ENCODE measurements around the gene SLC25A53. TPM values are rescaled to one million over a fixed set of nuclear protein-coding genes. Genes with fewer than 3 reads are reported as not detected.
A peak's percentile ranks its signal among the peaks of the same experiment; 100 is the strongest.

SLC25A53 gene
- total RNA-seq: 1 to 10 TPM; 3.2 to 4.4 (median 4.2) TPM

DNA sequence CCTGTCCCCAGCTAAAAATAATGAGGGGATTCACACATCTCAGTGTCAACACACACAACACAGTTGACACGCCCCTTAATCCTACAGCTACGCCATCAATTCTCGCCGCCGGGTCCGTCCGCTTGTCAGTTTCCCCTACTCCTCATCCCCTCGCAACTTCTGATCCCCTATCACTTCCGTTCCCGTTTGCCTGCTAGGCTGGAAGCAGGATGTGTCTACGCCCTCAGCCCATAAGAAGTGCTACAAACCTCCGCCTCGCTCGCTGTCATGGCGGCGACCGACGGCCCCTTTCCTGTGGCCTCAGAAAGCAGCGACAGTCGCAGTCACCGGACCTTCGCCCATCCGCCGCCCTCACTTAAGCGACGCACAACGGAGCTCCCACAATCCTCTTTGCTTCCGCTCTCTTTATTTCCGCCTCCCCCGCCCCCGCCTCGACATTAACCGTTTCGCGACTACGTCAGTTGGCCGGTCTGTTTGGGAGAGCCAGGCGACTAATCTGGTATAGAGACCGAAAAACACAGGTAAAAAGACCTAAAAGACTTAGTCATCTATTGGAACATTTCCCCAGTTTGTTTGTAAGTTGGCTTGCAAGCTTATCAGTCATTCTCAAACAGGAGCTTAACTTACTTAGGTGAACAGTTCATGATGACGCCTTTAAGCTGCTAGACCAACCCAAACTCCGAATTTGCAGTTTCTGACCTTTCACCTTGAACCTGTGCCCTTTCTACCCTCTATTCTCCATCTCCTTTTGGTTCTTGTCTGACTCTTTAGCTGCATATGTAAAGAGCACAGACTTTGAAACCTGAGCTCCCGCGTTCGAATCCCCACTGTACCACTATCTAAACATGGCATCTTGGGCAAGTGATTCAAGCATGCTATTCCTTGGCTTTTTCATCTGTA is at the start of gene SLC25A53:
SLC25A53 (minus strand) TSS at position 380 of the 900 bp plus-strand sequence. CDS start 51,752 bp downstream, outside the sequence.
- ATAC-seq (peak; percentile 87), DNase-seq (peak; percentile 55)
- H3K4me3 Mint-ChIP-seq: peak within 1 kb of the TSS; percentile 98
- no peaks in the 10 kb centered on the region for H3K36me3 Mint-ChIP-seq (ENCODE audit: insufficient read depth)
- H3K4me1 Mint-ChIP-seq (ENCODE audit: low read depth): peaks cover 10% of the 10 kb centered on the region
- no peaks in the 10 kb centered on the region for H3K9me3 Mint-ChIP-seq
- H3K27me3 Mint-ChIP-seq (ENCODE audit: low read depth): no peaks in the 10 kb centered on the region

DNA sequence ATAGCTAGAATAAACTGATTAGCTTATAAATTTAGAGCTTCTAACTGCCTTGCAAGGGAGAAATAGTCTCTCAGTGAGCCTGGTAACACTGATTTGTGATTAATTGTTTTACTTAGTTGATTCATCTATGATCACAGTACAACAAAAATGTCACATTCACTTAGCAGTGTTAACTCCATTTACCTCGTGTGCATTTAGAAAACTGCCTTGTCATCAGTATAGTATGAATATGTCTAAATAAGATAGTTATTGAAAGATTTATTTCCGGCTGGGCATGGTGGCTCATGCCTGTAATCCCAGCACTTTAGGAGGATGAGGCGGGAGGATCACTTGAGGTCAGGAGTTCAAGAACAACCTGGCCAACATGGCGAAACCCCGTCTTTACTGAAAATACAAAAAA is 48.7 kb upstream of the SLC25A53 start:
- no peaks in the 10 kb centered on the region for H3K4me1 Mint-ChIP-seq (ENCODE audit: low read depth)

GRCh38 chrX:104195489-104196084 is 38.8 kb upstream of the SLC25A53 start:
- Mint-ChIP-seq H3K9me3 (no peaks in the 10 kb centered on the region), H3K4me3 (no peak overlapping the region), H3K36me3 (ENCODE audit: insufficient read depth) (peaks cover 7% of the 10 kb centered on the region), H3K27me3 (ENCODE audit: low read depth) (no peaks in the 10 kb centered on the region), H3K4me1 (ENCODE audit: low read depth) (peaks cover 4% of the 10 kb centered on the region)
- DNase-seq (no peak), ATAC-seq (peak in 1 of 2 donors; percentile 50)

More for the DNA sequence above, 48.7 kb upstream of the SLC25A53 start:
- H3K9me3 Mint-ChIP-seq: no peaks in the 10 kb centered on the region
- no peak for ATAC-seq
- no peak for DNase-seq
- no peak overlapping the region for H3K4me3 Mint-ChIP-seq
- no peaks in the 10 kb centered on the region for H3K27me3 Mint-ChIP-seq (ENCODE audit: low read depth)
- peaks cover 1% of the 10 kb centered on the region for H3K36me3 Mint-ChIP-seq (ENCODE audit: insufficient read depth)

- H3K27me3 Mint-ChIP-seq (ENCODE audit: low read depth): no peaks in the 10 kb centered on the region
- ATAC-seq: peak in 1 of 2 donors; percentile 59
Measured at GRCh38 chrX:104195013-104195412, 38.2 kb upstream of the SLC25A53 start.

GRCh38 chrX:104193485-104193884 is 36.7 kb upstream of the SLC25A53 start:
- peaks cover 4% of the 10 kb centered on the region for H3K4me1 Mint-ChIP-seq (ENCODE audit: low read depth)
- no peak for ATAC-seq
- H3K9me3 Mint-ChIP-seq: no peaks in the 10 kb centered on the region
- peaks cover 9% of the 10 kb centered on the region for H3K36me3 Mint-ChIP-seq (ENCODE audit: insufficient read depth)
- no peak for DNase-seq
- no peaks in the 10 kb centered on the region for H3K27me3 Mint-ChIP-seq (ENCODE audit: low read depth)
- no peak overlapping the region for H3K4me3 Mint-ChIP-seq

More at GRCh38 chrX:104195013-104195412, 38.2 kb upstream of the SLC25A53 start:
- peaks cover 9% of the 10 kb centered on the region for H3K36me3 Mint-ChIP-seq (ENCODE audit: insufficient read depth)
- DNase-seq: no peak
- peaks cover 4% of the 10 kb centered on the region for H3K4me1 Mint-ChIP-seq (ENCODE audit: low read depth)
- no peaks in the 10 kb centered on the region for H3K9me3 Mint-ChIP-seq
- H3K4me3 Mint-ChIP-seq: no peak overlapping the region

GRCh38 chrX:104189837-104190236 is 33.0 kb upstream of the SLC25A53 start:
- H3K4me3 Mint-ChIP-seq: no peak overlapping the region
- peaks cover under 1% of the 10 kb centered on the region for H3K4me1 Mint-ChIP-seq (ENCODE audit: low read depth)
- H3K9me3 Mint-ChIP-seq: no peaks in the 10 kb centered on the region
- no peaks in the 10 kb centered on the region for H3K27me3 Mint-ChIP-seq (ENCODE audit: low read depth)
- ATAC-seq (peak in 1 of 2 donors; percentile 41), DNase-seq (no peak)
- peaks cover 15% of the 10 kb centered on the region for H3K36me3 Mint-ChIP-seq (ENCODE audit: insufficient read depth)

GRCh38 chrX:104187931-104188330 is 31.1 kb upstream of the SLC25A53 start:
- Mint-ChIP-seq H3K36me3 (ENCODE audit: insufficient read depth) (peaks cover 15% of the 10 kb centered on the region), H3K9me3 (no peaks in the 10 kb centered on the region), H3K27me3 (ENCODE audit: low read depth) (no peaks in the 10 kb centered on the region), H3K4me3 (no peak overlapping the region), H3K4me1 (ENCODE audit: low read depth) (peaks cover 8% of the 10 kb centered on the region)
- DNase-seq (no peak), ATAC-seq (no peak)

GRCh38 chrX:104183685-104184084 is 26.9 kb upstream of the SLC25A53 start:
- ATAC-seq (peak; percentile 37 to 69), DNase-seq (no peak)
- no peaks in the 10 kb centered on the region for H3K27me3 Mint-ChIP-seq (ENCODE audit: low read depth)
- no peak overlapping the region for H3K4me3 Mint-ChIP-seq
- H3K36me3 Mint-ChIP-seq (ENCODE audit: insufficient read depth): peaks cover 11% of the 10 kb centered on the region
- H3K4me1 Mint-ChIP-seq (ENCODE audit: low read depth): peaks cover 19% of the 10 kb centered on the region
- H3K9me3 Mint-ChIP-seq: no peaks in the 10 kb centered on the region

GRCh38 chrX:104173841-104174240 is 17.0 kb upstream of the SLC25A53 start:
- Mint-ChIP-seq H3K36me3 (ENCODE audit: insufficient read depth) (peaks cover 11% of the 10 kb centered on the region), H3K4me3 (no peak overlapping the region), H3K9me3 (no peaks in the 10 kb centered on the region), H3K27me3 (ENCODE audit: low read depth) (no peaks in the 10 kb centered on the region), H3K4me1 (ENCODE audit: low read depth) (peaks cover 13% of the 10 kb centered on the region)
- ATAC-seq (no peak), DNase-seq (no peak)

- peaks cover 7% of the 10 kb centered on the region for H3K36me3 Mint-ChIP-seq (ENCODE audit: insufficient read depth)
- H3K27me3 Mint-ChIP-seq (ENCODE audit: low read depth): no peaks in the 10 kb centered on the region
- no peak for DNase-seq
- no peak overlapping the region for H3K4me3 Mint-ChIP-seq
- no peaks in the 10 kb centered on the region for H3K9me3 Mint-ChIP-seq
- peaks cover 22% of the 10 kb centered on the region for H3K4me1 Mint-ChIP-seq (ENCODE audit: low read depth)
- ATAC-seq: no peak
Measured at GRCh38 chrX:104172788-104173187, 16.0 kb upstream of the SLC25A53 start.

GRCh38 chrX:104172121-104172520 is 15.3 kb upstream of the SLC25A53 start:
- no peaks in the 10 kb centered on the region for H3K27me3 Mint-ChIP-seq (ENCODE audit: low read depth)
- H3K36me3 Mint-ChIP-seq (ENCODE audit: insufficient read depth): peaks cover 7% of the 10 kb centered on the region
- ATAC-seq (no peak), DNase-seq (no peak)
- peaks cover 27% of the 10 kb centered on the region for H3K4me1 Mint-ChIP-seq (ENCODE audit: low read depth)
- H3K9me3 Mint-ChIP-seq: no peaks in the 10 kb centered on the region
- no peak overlapping the region for H3K4me3 Mint-ChIP-seq

DNA sequence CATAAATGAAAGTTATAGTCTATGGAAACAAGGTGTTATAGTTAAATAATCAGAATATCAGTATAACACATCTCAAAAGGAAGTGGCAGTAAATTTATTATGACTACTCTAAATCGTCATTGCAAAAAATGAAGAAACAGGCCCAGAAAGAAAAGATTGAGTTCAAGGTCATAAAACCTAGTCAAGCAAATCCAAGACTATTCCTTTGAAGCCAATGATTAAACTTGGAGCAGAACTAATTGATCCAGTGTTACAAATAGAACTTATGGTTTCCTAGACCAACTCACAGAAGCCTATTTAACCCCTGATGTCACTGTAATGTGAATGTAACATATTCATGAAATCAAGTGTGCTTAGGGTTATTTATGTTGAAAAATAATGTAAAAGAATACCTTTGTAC is 11.3 kb upstream of the SLC25A53 start:
- H3K4me3 Mint-ChIP-seq: peak overlapping the region; percentile 82
- H3K9me3 Mint-ChIP-seq: no peaks in the 10 kb centered on the region
- H3K36me3 Mint-ChIP-seq (ENCODE audit: insufficient read depth): peaks cover 3% of the 10 kb centered on the region
- DNase-seq (no peak), ATAC-seq (no peak)
- no peaks in the 10 kb centered on the region for H3K27me3 Mint-ChIP-seq (ENCODE audit: low read depth)
- peaks cover 29% of the 10 kb centered on the region for H3K4me1 Mint-ChIP-seq (ENCODE audit: low read depth)

GRCh38 chrX:104166735-104167436 is 10.1 kb upstream of the SLC25A53 start:
- DNase-seq: no peak
- ATAC-seq: peak in 1 of 2 donors; percentile 8
- Mint-ChIP-seq H3K27me3 (ENCODE audit: low read depth) (no peaks in the 10 kb centered on the region), H3K4me3 (peak overlapping the region; percentile 82), H3K9me3 (no peaks in the 10 kb centered on the region), H3K4me1 (ENCODE audit: low read depth) (peaks cover 29% of the 10 kb centered on the region), H3K36me3 (ENCODE audit: insufficient read depth) (peaks cover 3% of the 10 kb centered on the region)

Measured in activated T-cell treated with anti-CD3 and anti-CD28 coated beads, Interleukin-2, amount 50 U/mL, for 4 hours (primary cell).